ENCODE results near the gene ADAM12. TPM values are rescaled to one million over a fixed set of nuclear protein-coding genes. Genes with fewer than 3 reads are reported as not detected.
A peak's percentile ranks its signal among the peaks of the same experiment; 100 is the strongest.

Gene ADAM12
- total RNA-seq, 1 experiment from 2014 or later: 0.24 TPM

DNA sequence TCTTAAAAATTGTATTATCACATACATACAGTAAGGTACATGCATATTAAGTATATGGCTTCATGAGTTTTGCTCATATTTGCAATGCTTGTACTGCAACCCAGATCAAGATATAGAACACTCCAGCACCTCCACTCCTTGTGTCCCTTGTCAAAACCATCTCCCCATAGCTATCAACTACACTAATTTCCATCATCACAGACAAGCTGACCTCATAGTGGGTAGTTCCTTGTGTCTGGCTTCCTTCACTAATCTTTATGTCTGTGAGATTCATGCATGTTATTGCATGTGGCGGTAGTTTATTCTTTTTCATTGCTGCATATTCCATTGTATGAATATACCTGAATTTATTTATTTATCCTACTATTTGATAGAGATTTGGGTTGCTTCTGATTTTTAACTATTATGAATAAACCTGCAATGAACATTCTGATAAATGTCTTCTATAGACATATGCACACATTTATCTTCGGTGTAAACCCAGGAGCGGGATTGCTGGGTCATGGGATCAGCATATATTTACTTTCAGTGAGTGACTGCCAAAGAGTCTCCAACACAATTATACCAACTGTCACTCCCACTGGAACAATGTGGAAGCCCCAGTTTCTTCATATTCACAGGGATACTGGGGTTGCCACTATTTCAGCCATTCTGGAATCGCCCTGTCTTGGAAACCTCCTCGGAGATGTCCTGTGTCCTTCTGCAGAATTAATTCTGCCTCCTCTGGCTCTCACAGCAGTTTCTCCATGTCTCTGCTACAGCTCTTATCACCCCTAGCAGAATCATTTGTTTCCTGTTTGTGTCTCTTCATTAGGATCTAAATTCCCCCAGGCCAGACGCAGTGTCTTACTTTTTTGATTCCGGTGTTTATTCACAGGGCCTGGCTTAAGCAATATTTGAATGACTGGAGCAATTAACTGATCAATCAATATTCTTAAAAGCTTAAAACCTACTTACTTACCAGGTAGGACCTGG lies 14.7 kb upstream of the ADAM12 start:
- peak overlapping the region in 1 of 3 experiments; percentile 6; a peak in 1 of 7 replicates for H3K27ac Mint-ChIP-seq
- no peak for TF ChIP-seq CTCF (conservative IDR thresholded peaks at IDR 0.05)
- Histone ChIP-seq H3K18ac (ENCODE audit: insufficient read length, low read depth, low read length) (no peak overlapping the region), H3K4me1 (ENCODE audit: insufficient read depth, low read length) (peaks cover 3% of the 10 kb centered on the region), H3K56ac (ENCODE audit: insufficient read length, low read depth, low read length) (no peak overlapping the region), H3K79me2 (ENCODE audit: insufficient read depth, low read length) (no peaks in the 10 kb centered on the region), H3K14ac (ENCODE audit: insufficient read depth, low read length) (no peak overlapping the region), H3K4ac (ENCODE audit: low read depth, low read length) (no peak overlapping the region), H2BK120ac (ENCODE audit: low read depth, low read length, poor library complexity, severe bottlenecking) (no peak overlapping the region), H3K79me1 (ENCODE audit: insufficient read depth, low read depth, low read length, poor library complexity, severe bottlenecking) (no peaks in the 10 kb centered on the region), H2AK5ac (ENCODE audit: insufficient read length, low read length) (no peak overlapping the region), H3K9me3 (ENCODE audit: control insufficient read depth, low read depth, low read length) (no peaks in the 10 kb centered on the region), H3K27me3 (ENCODE audit: insufficient read depth, low read length) (no peaks in the 10 kb centered on the region), H3K9ac (ENCODE audit: extremely low read depth, insufficient read length, low read length) (no peak overlapping the region), H3K23me2 (ENCODE audit: insufficient read length, low read depth, low read length, poor library complexity, severe bottlenecking) (no peaks in the 10 kb centered on the region), H4K8ac (replicated peaks; ENCODE audit: insufficient read length, low read depth, low read length) (no peak overlapping the region), H4K5ac (ENCODE audit: insufficient read length, low read depth, low read length) (no peak overlapping the region), H4K20me1 (ENCODE audit: control insufficient read depth, insufficient read depth, insufficient read length) (no peaks in the 10 kb centered on the region), H2BK15ac (ENCODE audit: low read depth, low read length) (no peak overlapping the region), H2BK5ac (ENCODE audit: insufficient read length, low read length) (no peak overlapping the region), H3K23ac (ENCODE audit: insufficient read length, low read depth, low read length) (no peak overlapping the region), H4K91ac (ENCODE audit: insufficient read length, low read depth, low read length) (no peak overlapping the region), H3K4me2 (ENCODE audit: insufficient read depth, insufficient read length, low read length) (no peak overlapping the region), H3K27ac (ENCODE audit: insufficient read length, low read depth, low read length) (no peak overlapping the region), H2AFZ (ENCODE audit: low read length) (no peak overlapping the region), H2BK20ac (ENCODE audit: low read depth, low read length, poor library complexity, severe bottlenecking) (no peak overlapping the region), H2BK12ac (ENCODE audit: insufficient read length, low read depth, low read length) (no peak overlapping the region), H3T11ph (ENCODE audit: low read length) (no peak overlapping the region)
- peaks cover 0 to 14% of the 10 kb centered on the region in 2 experiments; a peak in 3 of 4 replicates for H3K4me1 Mint-ChIP-seq
- WGBS (ENCODE audit: extremely low coverage, insufficient read length, low lambda C conversion rate): no CpG with 5 or more reads among the region's 7 CpGs
- peaks cover 2 to 4% of the 10 kb centered on the region in 2 experiments; a peak in 2 of 5 replicates for H3K9me3 Mint-ChIP-seq
- no peaks in the 10 kb centered on the region; a peak in 2 of 7 replicates for H3K36me3 Mint-ChIP-seq (ENCODE audit: insufficient read depth in 1 of 3, low read depth in 3 of 3)
- DNase-seq: no peak
- H3K4me3 Mint-ChIP-seq: no peak overlapping the region
- no peaks in the 10 kb centered on the region for H3K27me3 Mint-ChIP-seq (ENCODE audit: low read depth)

All from H9 (cell line).